Activated CD4-positive, alpha-beta T cell treated with anti-CD3 and anti-CD28 coated beads for 4 hours (primary cell): Measurements from ENCODE around the gene H2AZ1.
"Not testable (repeated sequence)": the region's sequence is repeated elsewhere in the genome, so short reads cannot be mapped to it uniquely, and the experiment has no call there.

Experiments used
- DNase-seq, 2 donors: peaks; one replicate each; pipeline ENCODE4 v3.0.0-alpha.2; 2020

H2AZ1 gene

GRCh38 chr4:99949999-99950912 is at the start of gene H2AZ1:
Gene H2AZ1 (minus strand): TSS chr4:99950275. CDS start chr4:99950170, 105 bp downstream.
- peak; percentile 98 for DNase-seq

- DNase-seq, result no peak
Observed at GRCh38 chr4:99998062-99998867, 48.2 kb upstream of the H2AZ1 start.

GRCh38 chr4:99991741-99992140 is 41.7 kb upstream of the H2AZ1 start:
- DNase-seq, result no peak

GRCh38 chr4:99987681-99988080 is 37.6 kb upstream of the H2AZ1 start:
- DNase-seq, result no peak

GRCh38 chr4:99986792-99987191 is 36.7 kb upstream of the H2AZ1 start:
- no peak for DNase-seq

GRCh38 chr4:99983289-99983943 is 33.3 kb upstream of the H2AZ1 start:
- no peak for DNase-seq

- no peak for DNase-seq
Observed at GRCh38 chr4:99979872-99980271, 29.8 kb upstream of the H2AZ1 start.

GRCh38 chr4:99971453-99972111 is 21.5 kb upstream of the H2AZ1 start:
- DNase-seq, result no peak

- DNase-seq, result no peak
Observed at GRCh38 chr4:99968330-99968729, 18.3 kb upstream of the H2AZ1 start.

GRCh38 chr4:99966692-99967091 is 16.6 kb upstream of the H2AZ1 start:
- no peak for DNase-seq

GRCh38 chr4:99965674-99966350 is 15.7 kb upstream of the H2AZ1 start:
- DNase-seq, result no peak

- no peak for DNase-seq
Observed at GRCh38 chr4:99965173-99965572, 15.1 kb upstream of the H2AZ1 start.

- DNase-seq, result no peak
Observed at GRCh38 chr4:99961711-99962110, 11.6 kb upstream of the H2AZ1 start.

GRCh38 chr4:99960648-99961047 is 10.6 kb upstream of the H2AZ1 start:
- DNase-seq, result no peak

GRCh38 chr4:99958207-99958606 is 8.1 kb upstream of the H2AZ1 start:
- not testable (repeated sequence) for DNase-seq

GRCh38 chr4:99950913-99951254 is 809 bp upstream of the H2AZ1 start:
- no peak for DNase-seq

- DNase-seq, result peak; percentile 89
Observed at GRCh38 chr4:99949034-99949998, 759 bp downstream of the H2AZ1 start.

GRCh38 chr4:99947608-99948007 is 2.5 kb downstream of the H2AZ1 start:
- no peak for DNase-seq

- DNase-seq, result no peak
Observed at GRCh38 chr4:99947190-99947578, 2.9 kb downstream of the H2AZ1 start.

- DNase-seq, result peak; percentile 74 to 76
Observed at GRCh38 chr4:99946356-99947189, 3.5 kb downstream of the H2AZ1 start, which contains the start of gene DNAJB14. Gene DNAJB14 (minus strand): TSS chr4:99946618. CDS start chr4:99946571, 47 bp downstream.
